Type B pancreatic cell (in vitro differentiated cells): ENCODE data around the gene ADPGK. TPM values are rescaled to one million over a fixed set of nuclear protein-coding genes. Genes with fewer than 3 reads are reported as not detected.

ENCODE experiments used
- DNase-seq: peaks from one replicate; pipeline ENCODE4 v3.0.0; 2021; ENCODE audit warnings: mixed read lengths; ENCODE audit not compliant: unreplicated experiment; ENCODE audit errors: extremely low spot score
- H3K27ac Mint-ChIP-seq: 2 replicates; pipeline ENCODE4 v1.8.0; 2021; ENCODE audit warnings: mild to moderate bottlenecking, mixed read lengths
- H3K27me3 Mint-ChIP-seq: 2 replicates; pipeline ENCODE4 v1.8.0; 2021; ENCODE audit warnings: mixed read lengths
- H3K36me3 Mint-ChIP-seq: 2 replicates; pipeline ENCODE4 v1.8.0; 2021; ENCODE audit warnings: mixed read lengths
- H3K4me1 Mint-ChIP-seq: one replicate; pipeline ENCODE4 v1.8.0; 2021; ENCODE audit warnings: mixed read lengths; ENCODE audit not compliant: unreplicated experiment
- H3K4me3 Mint-ChIP-seq: 2 replicates; pipeline ENCODE4 v1.8.0; 2021; ENCODE audit warnings: mild to moderate bottlenecking, mixed read lengths
- H3K9me3 Mint-ChIP-seq: 2 replicates; pipeline ENCODE4 v1.8.0; 2021; ENCODE audit warnings: mixed read lengths
- total RNA-seq: library from RNA; stranded (reverse); gene quantifications from 2 replicates; pipeline ENCODE4 v1.2.1, GENCODE V29; 2021; ENCODE audit warnings: low replicate concordance
- TF ChIP-seq, protein P1 (sequence below): fragments of 200-600 bp; sonication (generic); conservative IDR thresholded peaks from 2 replicates; pipeline ENCODE4 v1.5.0; 2021; ENCODE audit warnings: antibody characterized with exemption, mild to moderate bottlenecking

The ADPGK gene
- total RNA-seq, 1 donor from 2014 or later = 46.9 TPM

DNA sequence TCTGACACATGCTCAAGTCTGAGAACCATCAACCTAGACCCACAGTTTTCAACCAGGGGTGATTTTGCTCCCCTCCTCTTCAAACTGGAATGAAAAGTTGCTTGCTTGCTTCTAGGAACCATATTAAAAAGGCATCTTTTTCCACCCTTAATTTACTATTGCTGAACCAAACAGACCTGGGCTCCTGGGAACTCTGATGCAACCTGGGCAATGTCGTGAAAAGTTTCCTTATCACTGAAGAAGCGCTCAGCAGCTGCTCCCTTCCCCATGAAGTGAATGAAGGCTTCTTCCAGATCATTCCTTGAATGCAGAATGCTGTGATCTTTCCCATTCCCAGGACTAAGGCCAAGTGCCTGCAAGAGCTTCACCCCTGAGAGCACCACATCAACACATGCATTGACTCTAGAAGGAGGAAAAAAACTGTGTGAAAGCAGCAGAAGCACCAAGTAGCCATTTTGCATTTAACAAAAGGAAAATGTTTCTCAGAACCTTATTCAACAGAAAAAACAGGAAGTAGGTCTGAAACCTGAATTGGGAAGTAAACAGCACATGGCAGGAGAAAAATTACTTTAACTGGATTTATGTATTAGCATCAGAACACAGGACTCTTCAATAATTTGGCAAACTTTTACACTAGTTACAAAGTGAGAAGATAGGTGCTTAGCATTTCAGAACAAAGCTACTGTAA, 8.7 kb downstream of the ADPGK start:
- no peak overlapping the region for H3K4me3 Mint-ChIP-seq
- DNase-seq = no peak
- H3K27ac Mint-ChIP-seq = no peak overlapping the region
- H3K27me3 Mint-ChIP-seq = no peaks in the 10 kb centered on the region
- TF ChIP-seq, protein P1, sequence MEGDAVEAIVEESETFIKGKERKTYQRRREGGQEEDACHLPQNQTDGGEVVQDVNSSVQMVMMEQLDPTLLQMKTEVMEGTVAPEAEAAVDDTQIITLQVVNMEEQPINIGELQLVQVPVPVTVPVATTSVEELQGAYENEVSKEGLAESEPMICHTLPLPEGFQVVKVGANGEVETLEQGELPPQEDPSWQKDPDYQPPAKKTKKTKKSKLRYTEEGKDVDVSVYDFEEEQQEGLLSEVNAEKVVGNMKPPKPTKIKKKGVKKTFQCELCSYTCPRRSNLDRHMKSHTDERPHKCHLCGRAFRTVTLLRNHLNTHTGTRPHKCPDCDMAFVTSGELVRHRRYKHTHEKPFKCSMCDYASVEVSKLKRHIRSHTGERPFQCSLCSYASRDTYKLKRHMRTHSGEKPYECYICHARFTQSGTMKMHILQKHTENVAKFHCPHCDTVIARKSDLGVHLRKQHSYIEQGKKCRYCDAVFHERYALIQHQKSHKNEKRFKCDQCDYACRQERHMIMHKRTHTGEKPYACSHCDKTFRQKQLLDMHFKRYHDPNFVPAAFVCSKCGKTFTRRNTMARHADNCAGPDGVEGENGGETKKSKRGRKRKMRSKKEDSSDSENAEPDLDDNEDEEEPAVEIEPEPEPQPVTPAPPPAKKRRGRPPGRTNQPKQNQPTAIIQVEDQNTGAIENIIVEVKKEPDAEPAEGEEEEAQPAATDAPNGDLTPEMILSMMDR = no peak
- no peaks in the 10 kb centered on the region for H3K4me1 Mint-ChIP-seq
- H3K36me3 Mint-ChIP-seq = peaks cover 19% of the 10 kb centered on the region
- no peaks in the 10 kb centered on the region for H3K9me3 Mint-ChIP-seq

DNA sequence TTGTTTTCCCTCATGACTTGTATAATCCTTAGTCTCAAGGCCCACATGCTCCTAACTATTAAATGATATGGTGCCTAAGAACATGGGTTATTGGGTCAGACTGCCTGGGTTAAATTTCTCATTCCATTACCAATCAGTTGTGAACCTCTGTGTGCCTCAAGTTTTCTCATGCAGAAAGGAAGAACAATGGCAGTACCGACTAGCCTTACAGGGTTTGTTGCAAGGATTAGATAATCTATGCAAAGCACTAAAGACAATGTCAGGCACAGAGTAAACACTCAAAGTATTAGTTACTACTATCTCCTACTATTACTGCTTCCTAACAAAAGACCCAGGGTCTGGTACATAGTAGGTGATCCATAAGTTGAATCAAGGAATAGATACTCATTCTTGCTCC, 12.2 kb downstream of the ADPGK start:
- Mint-ChIP-seq H3K27ac (no peak overlapping the region), H3K36me3 (peaks cover 41% of the 10 kb centered on the region), H3K4me1 (no peaks in the 10 kb centered on the region), H3K9me3 (no peaks in the 10 kb centered on the region), H3K4me3 (no peak overlapping the region), H3K27me3 (no peaks in the 10 kb centered on the region)
- no peak for DNase-seq
- TF ChIP-seq, protein P1 = no peak

DNA sequence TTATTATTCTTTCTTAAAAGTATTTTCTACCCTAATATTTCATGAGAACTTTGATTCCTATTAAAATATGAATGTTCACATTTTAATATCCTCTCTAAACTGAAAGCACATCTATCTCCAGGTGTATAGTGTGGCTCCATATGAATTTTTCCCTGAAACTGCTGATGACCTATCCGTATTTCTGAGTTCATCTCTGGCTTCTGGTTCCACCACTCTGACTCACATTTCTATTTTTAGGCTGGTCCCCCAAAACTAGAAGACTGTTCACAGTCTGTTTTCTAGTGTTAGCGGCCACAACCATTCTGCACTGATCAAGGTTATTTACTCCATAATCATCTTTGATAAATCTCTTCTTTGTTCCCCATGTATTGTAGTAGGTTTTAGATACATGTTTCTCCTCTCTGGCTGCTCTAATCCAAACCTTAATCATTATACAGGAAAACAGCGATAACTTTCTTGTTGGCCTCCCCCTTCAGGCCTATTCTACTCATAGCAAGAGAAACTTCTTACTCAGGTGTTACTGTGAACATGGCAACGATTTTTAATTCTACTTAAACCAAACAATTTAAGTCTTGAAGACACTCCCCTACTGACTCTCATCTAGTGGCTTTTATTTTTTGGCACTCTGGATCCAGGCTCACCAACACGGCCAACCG, 12.8 kb downstream of the ADPGK start:
- no peaks in the 10 kb centered on the region for H3K4me1 Mint-ChIP-seq
- no peak overlapping the region for H3K27ac Mint-ChIP-seq
- no peaks in the 10 kb centered on the region for H3K9me3 Mint-ChIP-seq

DNA sequence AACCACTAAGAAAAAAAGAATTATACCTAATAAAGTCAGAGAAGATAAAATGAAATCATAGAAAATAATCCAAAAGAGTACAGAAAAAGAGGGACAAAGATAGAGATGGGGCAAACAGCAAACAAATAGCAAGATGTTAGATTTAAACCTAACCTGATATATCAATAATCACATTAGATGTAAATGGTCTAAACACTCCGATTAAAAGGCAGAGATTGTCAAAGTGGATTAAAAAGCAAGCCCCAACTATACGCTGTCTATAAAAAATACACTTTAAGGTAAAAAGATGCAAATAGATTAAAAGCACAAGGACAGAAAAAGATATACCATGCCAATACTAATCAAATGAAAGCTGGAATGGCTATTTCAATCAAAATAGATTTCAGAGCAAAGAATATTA, 16.8 kb downstream of the ADPGK start:
- H3K36me3 Mint-ChIP-seq = peaks cover 57% of the 10 kb centered on the region
- TF ChIP-seq, protein P1 = no peak
- no peaks in the 10 kb centered on the region for H3K4me1 Mint-ChIP-seq
- no peaks in the 10 kb centered on the region for H3K9me3 Mint-ChIP-seq
- H3K27ac Mint-ChIP-seq = no peak overlapping the region
- no peak overlapping the region for H3K4me3 Mint-ChIP-seq
- no peaks in the 10 kb centered on the region for H3K27me3 Mint-ChIP-seq
- no peak for DNase-seq

More for the DNA sequence above, 12.8 kb downstream of the ADPGK start:
- DNase-seq = no peak
- TF ChIP-seq, protein P1 = peak; percentile 49
- H3K36me3 Mint-ChIP-seq = peaks cover 45% of the 10 kb centered on the region
- H3K4me3 Mint-ChIP-seq = no peak overlapping the region
- H3K27me3 Mint-ChIP-seq = no peaks in the 10 kb centered on the region

DNA sequence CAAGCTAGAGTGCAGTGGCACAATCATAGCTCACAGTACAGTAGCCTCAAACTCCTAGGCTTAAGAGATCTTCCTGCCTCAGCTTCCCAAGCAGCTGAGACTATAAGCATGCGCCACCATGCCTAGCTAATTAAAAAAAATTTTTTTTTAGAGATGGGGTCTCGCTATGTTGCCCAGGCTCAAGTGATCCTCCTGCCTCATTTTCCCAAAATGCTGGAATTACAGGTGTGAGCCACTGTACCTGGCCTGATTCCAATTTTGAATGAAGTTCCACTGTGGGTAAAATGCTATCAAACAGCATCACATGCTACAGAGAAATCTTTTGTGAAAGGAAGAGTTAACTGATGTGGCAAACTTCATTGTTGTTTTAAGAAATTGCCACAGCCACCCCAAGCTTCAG, 17.5 kb downstream of the ADPGK start:
- peaks cover 54% of the 10 kb centered on the region for H3K36me3 Mint-ChIP-seq

More for the DNA sequence above, 17.5 kb downstream of the ADPGK start:
- H3K4me3 Mint-ChIP-seq = no peak overlapping the region
- TF ChIP-seq, protein P1 = no peak
- no peak overlapping the region for H3K27ac Mint-ChIP-seq
- H3K9me3 Mint-ChIP-seq = no peaks in the 10 kb centered on the region
- H3K4me1 Mint-ChIP-seq = no peaks in the 10 kb centered on the region
- no peak for DNase-seq
- H3K27me3 Mint-ChIP-seq = no peaks in the 10 kb centered on the region
